ENCODE data around the gene GLCCI1. TPM values are rescaled to one million over a fixed set of nuclear protein-coding genes. Genes with fewer than 3 reads are reported as not detected.

The GLCCI1 gene
- polyA plus RNA-seq, 2 of the 4 experiments (the other 2 are of a cell fraction) = 1.2 to 2.8 TPM

DNA sequence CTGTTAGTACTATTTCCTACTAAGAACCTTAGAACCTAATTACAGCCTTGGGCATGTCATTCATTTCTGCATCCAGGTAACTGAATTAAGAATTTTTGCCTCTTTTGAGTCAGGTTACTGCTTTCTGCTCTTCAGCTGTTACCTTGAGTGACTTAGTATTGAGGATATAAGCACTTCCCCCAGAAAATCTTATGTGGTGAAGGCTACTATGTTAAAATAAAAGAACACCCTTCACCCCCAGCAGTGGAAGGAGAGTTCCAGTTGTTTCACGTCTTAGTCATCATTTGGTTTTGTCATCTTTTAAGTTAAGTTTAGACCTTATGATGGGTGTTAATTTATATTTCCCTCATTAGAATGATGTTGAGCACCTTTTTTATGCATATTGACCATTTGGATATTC is 82.8 kb downstream of the GLCCI1 start:
- 40% methylated on average over 1 of the region's 1 CpG for WGBS (ENCODE audit: missing lambda C conversion rate)
- no peaks in the 10 kb centered on the region for H3K9me3 ChIP-seq
- ATAC-seq = no peak
- H3K4me1 ChIP-seq = no peaks in the 10 kb centered on the region
- DNase-seq (ENCODE audit: low read depth in 1 of 2, low spot score in 1 of 2) = no peak
- H3K4me2 ChIP-seq = no peak overlapping the region
- POLR2A ChIA-PET = no interaction called here
- no peak for FAIRE-seq
- no peak overlapping the region for H3K27ac ChIP-seq
- H3K4me3 ChIP-seq = no peak overlapping the region
- CTCF ChIA-PET = no interaction called here
- TF ChIP-seq CHD4 (IDR thresholded peaks at IDR 0.05; ENCODE audit: borderline replicate concordance) = no peak
- no peak for TF ChIP-seq FOSL2 (IDR thresholded peaks at IDR 0.05)
- TF ChIP-seq FOSL2 (CRISPR knock-in tag; IDR thresholded peaks at IDR 0.05) = no peak
- TF ChIP-seq RFX5 (IDR thresholded peaks at IDR 0.05) = no peak
- TF ChIP-seq, protein P1, sequence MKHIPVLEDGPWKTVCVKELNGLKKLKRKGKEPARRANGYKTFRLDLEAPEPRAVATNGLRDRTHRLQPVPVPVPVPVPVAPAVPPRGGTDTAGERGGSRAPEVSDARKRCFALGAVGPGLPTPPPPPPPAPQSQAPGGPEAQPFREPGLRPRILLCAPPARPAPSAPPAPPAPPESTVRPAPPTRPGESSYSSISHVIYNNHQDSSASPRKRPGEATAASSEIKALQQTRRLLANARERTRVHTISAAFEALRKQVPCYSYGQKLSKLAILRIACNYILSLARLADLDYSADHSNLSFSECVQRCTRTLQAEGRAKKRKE (CRISPR knock-in tag; IDR thresholded peaks at IDR 0.05; ENCODE audit: low read depth) = no peak
- TF ChIP-seq, protein P2, sequence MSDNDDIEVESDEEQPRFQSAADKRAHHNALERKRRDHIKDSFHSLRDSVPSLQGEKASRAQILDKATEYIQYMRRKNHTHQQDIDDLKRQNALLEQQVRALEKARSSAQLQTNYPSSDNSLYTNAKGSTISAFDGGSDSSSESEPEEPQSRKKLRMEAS (IDR thresholded peaks at IDR 0.05) = no peak
- TF ChIP-seq CBX2 (IDR thresholded peaks at IDR 0.05; ENCODE audit: borderline replicate concordance, low read depth) = no peak
- no peak for TF ChIP-seq ESRRA (IDR thresholded peaks at IDR 0.05; ENCODE audit: borderline replicate concordance, low read length)
- no peak for TF ChIP-seq NFE2L2 (conservative IDR thresholded peaks at IDR 0.05; ENCODE audit: low read length)
- no peak for TF ChIP-seq PBX3 (IDR thresholded peaks at IDR 0.05)
- no peak for TF ChIP-seq EHMT2 (IDR thresholded peaks at IDR 0.05; ENCODE audit: low read depth)
- no peak for TF ChIP-seq EP300 (IDR thresholded peaks at IDR 0.05)
- no peak for TF ChIP-seq KDM5A (IDR thresholded peaks at IDR 0.05)
- TF ChIP-seq FOXS1 (CRISPR knock-in tag; IDR thresholded peaks at IDR 0.05) = no peak
- TF ChIP-seq MAZ (IDR thresholded peaks at IDR 0.05; ENCODE audit: borderline replicate concordance, low read depth, low read length) = no peak

GRCh38 chr7:8051998-8052397 is 83.4 kb downstream of the GLCCI1 start:
- Histone ChIP-seq H3K4me1 (no peaks in the 10 kb centered on the region), H3K4me2 (no peak overlapping the region), H3K27ac (no peak overlapping the region), H3K4me3 (no peak overlapping the region), H3K9me3 (no peaks in the 10 kb centered on the region)
- CTCF ChIA-PET = no interaction called here
- DNase-seq (ENCODE audit: low read depth in 1 of 2, low spot score in 1 of 2) (no peak), FAIRE-seq (no peak), ATAC-seq (no peak)
- POLR2A ChIA-PET = no interaction called here
- 84% methylated on average over 1 of the region's 1 CpG for WGBS (ENCODE audit: missing lambda C conversion rate)
- TF ChIP-seq, protein P2 (IDR thresholded peaks at IDR 0.05) = no peak
- no peak for TF ChIP-seq CBX8 (IDR thresholded peaks at IDR 0.05)
- TF ChIP-seq TFCP2L1 (CRISPR knock-in tag; IDR thresholded peaks at IDR 0.05) = no peak

DNA sequence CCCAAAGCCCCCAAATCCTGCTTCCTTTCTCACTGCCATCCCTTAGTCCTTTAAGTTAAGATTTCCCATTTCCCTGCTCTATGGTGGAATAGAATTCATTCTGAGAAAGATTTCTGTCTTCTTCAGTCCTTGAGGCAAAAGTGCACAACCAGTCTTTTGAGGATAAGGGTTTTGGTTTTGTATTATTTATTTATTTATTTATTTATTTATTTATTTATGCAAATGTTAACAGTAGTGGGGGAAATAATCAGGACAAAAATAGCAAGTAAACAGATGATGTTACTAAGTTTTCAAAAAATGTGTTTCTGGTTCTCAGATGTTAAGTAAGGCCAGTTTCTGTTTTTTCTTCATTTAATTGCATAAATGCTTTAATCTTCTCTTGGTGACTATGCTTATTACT is 84.2 kb downstream of the GLCCI1 start:
- Histone ChIP-seq H3K27ac (no peak overlapping the region), H3K4me2 (no peak overlapping the region), H3K9me3 (no peaks in the 10 kb centered on the region), H3K4me3 (no peak overlapping the region), H3K4me1 (no peaks in the 10 kb centered on the region)
- ATAC-seq (no peak), DNase-seq (ENCODE audit: low read depth in 1 of 2, low spot score in 1 of 2) (no peak), FAIRE-seq (no peak)
- TF ChIP-seq CHD2 (IDR thresholded peaks at IDR 0.05; ENCODE audit: low read length, partially characterized antibody) (no peak), ZC3H11A (IDR thresholded peaks at IDR 0.05) (peak; percentile 38), CEBPB (IDR thresholded peaks at IDR 0.05) (no peak), EHF (CRISPR knock-in tag; IDR thresholded peaks at IDR 0.05) (no peak)
- POLR2A ChIA-PET = no interaction called here
- CTCF ChIA-PET = no interaction called here

- TF ChIP-seq NFE2L2 (conservative IDR thresholded peaks at IDR 0.05; ENCODE audit: low read length) (no peak), RAD21 (conservative IDR thresholded peaks at IDR 0.05 in 1 of 2, IDR thresholded peaks at IDR 0.05 in 1 of 2) (no peak), RFX5 (IDR thresholded peaks at IDR 0.05) (no peak), ZFP36 (IDR thresholded peaks at IDR 0.05; ENCODE audit: borderline replicate concordance, partially characterized antibody) (no peak), GATA3 (IDR thresholded peaks at IDR 0.05; ENCODE audit: borderline replicate concordance) (no peak), PBX3 (IDR thresholded peaks at IDR 0.05) (no peak), KDM1A (IDR thresholded peaks at IDR 0.05; ENCODE audit: low read depth) (no peak)
- ATAC-seq = no peak
- DNase-seq (ENCODE audit: low read depth in 1 of 2, low spot score in 1 of 2) = no peak
- Histone ChIP-seq H3K4me1 (no peaks in the 10 kb centered on the region), H3K4me2 (no peak overlapping the region), H3K27ac (no peak overlapping the region), H3K4me3 (no peak overlapping the region), H3K9me3 (no peaks in the 10 kb centered on the region)
- FAIRE-seq = no peak
- ChIA-PET CTCF (no interaction called here), POLR2A (no interaction called here)
These were observed 87.8 kb downstream of the GLCCI1 start for GRCh38 chr7:8056439-8056838.
